Stimulated activated naive CD4-positive, alpha-beta T cell treated with Interleukin-2 at 50 U/mL for 16 hours (primary cell): ENCODE measurements around the gene NUDC.

Source experiments
- DNase-seq: peaks from one replicate; lab custom pipeline; 2025; lab: John Stamatoyannopoulos, UW

NUDC gene

DNA sequence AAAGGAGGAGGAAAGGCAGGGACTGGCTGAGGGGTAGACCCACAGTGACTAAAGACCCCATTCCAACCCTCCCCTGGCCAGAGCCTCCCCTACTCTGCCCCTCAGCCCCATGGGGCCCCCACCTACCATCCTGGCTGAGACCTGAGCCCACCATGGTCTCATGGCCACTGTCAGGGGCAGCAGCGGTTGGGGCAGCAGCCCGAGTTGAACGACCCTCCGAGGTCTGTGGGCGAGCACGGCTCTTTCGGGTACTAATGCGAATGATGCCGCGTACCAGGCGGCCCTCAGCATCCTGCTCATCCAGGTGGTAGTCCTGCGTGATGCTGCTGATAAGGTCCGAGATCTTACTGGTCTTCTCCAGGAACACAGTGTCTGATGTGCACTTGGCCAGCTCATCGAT, 29.7 kb downstream of the NUDC start:
- no peak for DNase-seq

GRCh38 chr1:26951821-26952497, 30.4 kb downstream of the NUDC start:
- DNase-seq: no peak

- DNase-seq: no peak
Measured at GRCh38 chr1:26953374-26953773, 31.8 kb downstream of the NUDC start.

GRCh38 chr1:26956321-26956720, 34.8 kb downstream of the NUDC start:
- no peak for DNase-seq

GRCh38 chr1:26957306-26957705, 35.8 kb downstream of the NUDC start:
- no peak for DNase-seq

DNA sequence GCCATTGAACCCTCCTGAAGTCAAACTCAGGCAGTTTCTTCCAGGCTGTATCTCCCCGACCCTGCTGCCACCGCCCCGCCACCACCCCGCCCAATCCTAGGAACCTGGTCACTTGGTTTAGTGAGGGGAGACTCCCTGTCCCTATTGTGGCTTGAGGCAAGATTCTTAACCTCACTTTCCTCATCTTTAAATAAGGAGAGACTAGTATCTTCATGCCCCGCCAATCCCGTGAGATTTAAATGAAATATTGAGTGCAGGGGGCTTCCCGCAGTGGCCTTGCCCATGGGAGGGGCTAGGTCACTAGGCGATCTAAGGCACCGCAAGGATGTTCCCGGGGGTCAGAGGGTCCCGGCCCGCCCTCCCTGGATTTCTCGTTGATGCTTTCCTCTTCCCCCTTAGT, 37.7 kb downstream of the NUDC start:
- DNase-seq: no peak

DNA sequence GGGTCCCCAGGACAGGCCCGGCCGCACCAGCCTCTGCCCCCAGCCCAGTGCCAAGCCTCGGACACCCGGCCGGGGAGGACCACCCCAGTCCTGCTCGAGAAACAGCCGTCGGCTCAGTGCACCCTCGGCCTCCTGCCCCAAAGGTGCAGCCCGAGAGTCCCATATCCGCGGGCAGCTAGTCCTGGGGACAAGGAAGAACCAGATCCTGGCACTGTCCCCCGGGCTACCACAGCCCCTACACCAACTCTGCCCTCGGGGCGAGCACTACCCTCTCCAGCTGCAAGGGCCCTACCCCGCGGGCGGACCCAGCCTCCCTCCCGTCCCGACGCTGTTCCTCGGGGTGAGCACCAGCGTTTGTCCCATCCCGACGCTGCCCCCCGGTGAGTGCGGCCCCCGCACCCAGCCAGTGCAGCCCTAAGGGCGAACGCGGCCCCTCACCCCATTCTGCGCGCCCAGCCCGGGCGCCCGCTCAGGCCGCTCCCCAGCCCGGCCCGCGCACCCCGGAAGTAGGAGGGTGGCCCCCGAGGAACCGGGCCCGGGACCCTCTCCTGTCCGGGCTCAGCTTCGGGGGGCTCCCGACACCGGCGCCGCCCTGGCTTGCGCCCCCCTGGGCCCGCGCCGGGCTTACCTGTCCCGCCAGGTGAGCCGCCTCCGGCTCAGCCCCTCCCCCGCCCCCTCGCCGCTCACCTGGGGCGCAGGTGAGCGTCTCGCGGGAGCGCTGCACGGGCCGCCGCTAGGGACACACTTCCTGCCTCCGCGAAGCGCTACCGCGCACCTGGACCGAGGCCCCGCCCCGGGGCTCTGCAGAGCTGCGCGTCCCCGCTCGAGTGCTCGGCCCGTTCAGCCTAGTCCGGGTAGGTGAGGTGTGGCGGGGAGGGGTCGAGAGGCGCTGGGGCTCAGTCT, 38.4 kb downstream of the NUDC start, which contains the start of gene KDF1:
Gene KDF1, minus strand, starts transcription at position 747 of the 903 bp plus-strand sequence. CDS start 8,088 bp downstream, outside the sequence.
- peak; percentile 33 for DNase-seq

DNA sequence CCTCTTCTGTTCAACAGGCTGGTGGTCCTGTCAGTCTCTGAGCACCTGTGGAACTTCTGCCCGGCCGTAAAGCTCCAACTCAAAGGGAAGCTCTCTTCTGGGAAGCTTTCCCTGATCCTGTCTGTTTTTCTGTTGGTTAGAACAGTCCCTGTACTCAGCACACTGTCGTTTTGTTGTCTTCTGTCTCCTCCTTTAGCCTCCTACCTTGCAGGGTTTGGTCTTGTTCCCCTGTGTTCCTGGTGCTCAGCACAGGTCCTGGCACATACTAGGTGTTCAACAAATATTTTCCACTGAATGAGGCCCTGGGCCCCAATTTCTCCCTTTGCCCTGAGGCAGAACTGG, 39.1 kb downstream of the NUDC start:
- no peak for DNase-seq

DNA sequence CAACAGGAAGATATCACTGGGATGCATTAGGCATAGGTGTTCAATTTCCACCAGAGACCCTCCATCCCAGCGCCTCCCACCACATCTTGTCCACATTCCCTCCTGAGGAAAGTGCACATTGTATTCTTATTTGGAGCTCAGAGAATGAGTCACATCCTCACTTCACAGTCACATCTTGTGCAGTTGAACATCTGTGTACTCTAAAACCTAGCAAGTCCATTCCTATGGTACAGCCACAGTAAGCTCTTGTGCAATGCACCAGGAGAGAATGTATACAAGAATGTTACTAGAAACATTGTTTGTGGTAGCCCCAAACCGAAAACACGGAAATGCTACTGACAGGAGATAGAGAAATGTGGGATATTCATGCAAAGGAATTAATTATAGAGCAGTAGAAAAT, 40.3 kb downstream of the NUDC start:
- no peak for DNase-seq

GRCh38 chr1:26965213-26965612, 43.7 kb downstream of the NUDC start:
- DNase-seq: no peak

GRCh38 chr1:26965628-26966027, 44.1 kb downstream of the NUDC start:
- no peak for DNase-seq

DNA sequence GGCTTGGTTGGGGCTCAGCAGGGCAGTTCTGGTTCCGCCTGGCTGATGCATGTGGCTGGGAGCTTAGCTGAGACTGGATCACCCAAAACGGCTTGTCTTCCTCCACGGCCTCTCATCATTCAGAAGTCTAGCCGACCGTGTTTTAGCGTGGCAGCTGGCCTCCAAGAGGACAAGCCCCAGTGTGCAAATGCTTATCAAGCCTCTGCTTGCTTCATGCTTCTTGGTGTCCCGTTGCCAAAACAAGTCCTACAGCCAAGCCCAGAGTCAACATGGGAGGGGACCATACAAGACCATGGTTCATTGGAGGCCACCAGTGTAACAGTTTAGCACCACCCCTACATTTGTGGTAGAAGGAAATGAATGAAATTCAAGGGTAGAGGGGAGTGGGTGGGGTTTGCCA, 49.3 kb downstream of the NUDC start:
- DNase-seq: no peak

GRCh38 chr1:26971590-26971989, 50.0 kb downstream of the NUDC start:
- no peak for DNase-seq

- DNase-seq: no peak
Measured at GRCh38 chr1:26972390-26972789, 50.8 kb downstream of the NUDC start.

DNA sequence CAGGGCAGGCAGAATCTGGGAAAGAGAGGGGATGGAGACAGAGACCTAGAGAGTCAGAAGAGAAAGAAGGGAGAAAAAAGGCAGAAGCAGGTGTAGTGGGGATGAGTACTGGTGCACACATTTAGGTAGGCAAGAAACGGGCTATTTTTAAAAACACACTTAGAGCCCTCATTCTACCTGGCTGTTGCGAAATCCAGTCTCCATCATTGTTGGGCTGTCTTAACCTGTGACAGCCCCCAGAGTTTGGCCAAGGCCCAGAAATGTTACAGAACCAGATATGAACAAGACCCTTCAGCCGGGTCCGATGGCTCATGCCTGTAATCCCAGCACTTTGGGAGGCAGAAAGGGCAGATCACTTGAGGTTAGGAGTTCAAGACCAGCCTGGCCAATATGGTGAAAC, 51.3 kb downstream of the NUDC start:
- no peak for DNase-seq

DNA sequence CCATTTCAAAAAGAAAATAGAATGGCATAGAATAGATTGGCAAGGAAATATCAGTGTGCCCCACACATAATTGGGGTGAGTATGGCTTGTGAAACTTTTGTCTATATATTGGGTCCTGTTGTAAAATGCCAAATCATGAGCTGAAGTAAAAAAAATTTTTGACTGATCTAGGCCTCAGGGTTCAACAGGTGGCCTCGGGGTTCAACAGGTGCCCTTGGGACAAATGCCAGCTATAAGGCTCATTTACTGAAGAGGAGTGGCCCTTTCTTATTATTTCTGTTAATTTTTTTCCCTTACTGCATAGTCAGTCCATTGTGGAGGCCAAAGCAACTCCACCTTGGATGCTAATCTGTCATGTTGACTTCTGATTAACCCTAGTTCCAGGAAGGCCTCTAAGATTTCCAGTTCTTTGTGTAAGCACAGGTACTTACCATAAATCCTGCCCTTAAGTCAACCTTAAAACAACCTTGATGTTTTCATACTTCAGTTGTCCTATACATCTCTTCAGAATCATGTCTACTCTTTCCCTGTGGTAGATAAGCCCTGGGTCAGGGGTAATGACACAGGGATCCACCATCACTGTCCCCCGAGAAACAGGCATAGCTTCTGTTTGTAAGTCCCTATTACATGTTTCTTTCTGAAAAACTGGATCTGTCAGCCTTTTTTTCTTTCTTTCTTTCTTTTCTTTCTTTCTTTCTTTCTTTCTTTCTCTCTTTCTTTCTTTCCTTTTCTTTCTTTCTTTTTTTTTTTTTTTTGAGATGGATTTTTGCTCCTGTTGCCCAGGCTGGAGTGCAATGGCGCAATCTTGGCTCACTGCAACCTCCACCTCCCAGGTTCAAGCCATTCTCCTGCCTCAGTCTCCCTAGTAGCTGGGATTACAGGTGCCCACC, 55.3 kb downstream of the NUDC start:
- no peak for DNase-seq

GRCh38 chr1:26978901-26979300, 57.4 kb downstream of the NUDC start:
- no peak for DNase-seq

DNA sequence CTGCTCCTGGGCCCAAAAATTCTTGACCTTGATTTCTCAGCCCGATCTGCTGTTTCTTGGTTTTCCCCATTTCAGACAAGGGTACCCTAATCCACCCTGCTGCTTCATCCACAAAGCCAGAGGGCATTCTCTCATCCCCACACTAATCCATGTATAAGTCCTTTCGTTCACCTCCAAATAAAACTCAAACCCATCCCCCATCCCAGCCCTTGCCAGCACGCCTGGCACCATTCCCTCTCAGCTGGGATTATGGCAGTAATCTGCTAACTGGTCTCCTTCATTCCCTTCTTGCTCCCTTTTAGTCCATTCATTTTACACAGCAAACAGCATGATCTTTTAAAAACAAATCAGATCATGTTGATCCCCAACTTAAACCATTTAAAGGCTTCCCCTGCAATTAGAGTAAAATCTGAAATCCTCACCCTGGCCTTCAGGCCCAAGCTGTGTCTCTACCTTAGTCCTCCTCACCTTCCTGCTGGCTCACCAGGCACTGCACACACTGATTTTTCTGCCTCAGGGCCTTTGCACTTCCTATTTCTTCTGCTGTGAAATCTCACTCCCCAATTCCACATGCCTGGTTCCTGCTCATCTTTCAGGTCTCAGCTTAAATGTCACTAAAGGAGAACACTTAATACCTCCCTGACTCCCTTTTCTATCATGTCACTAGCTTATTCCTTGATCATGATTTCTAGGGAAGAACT, 59.8 kb downstream of the NUDC start:
- DNase-seq: no peak

GRCh38 chr1:26983863-26984262, 62.3 kb downstream of the NUDC start:
- no peak for DNase-seq

- no peak for DNase-seq
Measured at GRCh38 chr1:26984291-26984690, 62.7 kb downstream of the NUDC start.

GRCh38 chr1:26986658-26987057, 65.1 kb downstream of the NUDC start:
- no peak for DNase-seq
